ENCODE data around the gene TRIM64. TPM values are rescaled to one million over a fixed set of nuclear protein-coding genes. Genes with fewer than 3 reads are reported as not detected.
"Not testable (repeated sequence)": the region's sequence is repeated elsewhere in the genome, so short reads cannot be mapped to it uniquely, and the experiment has no call there.

The TRIM64 gene, protein sequence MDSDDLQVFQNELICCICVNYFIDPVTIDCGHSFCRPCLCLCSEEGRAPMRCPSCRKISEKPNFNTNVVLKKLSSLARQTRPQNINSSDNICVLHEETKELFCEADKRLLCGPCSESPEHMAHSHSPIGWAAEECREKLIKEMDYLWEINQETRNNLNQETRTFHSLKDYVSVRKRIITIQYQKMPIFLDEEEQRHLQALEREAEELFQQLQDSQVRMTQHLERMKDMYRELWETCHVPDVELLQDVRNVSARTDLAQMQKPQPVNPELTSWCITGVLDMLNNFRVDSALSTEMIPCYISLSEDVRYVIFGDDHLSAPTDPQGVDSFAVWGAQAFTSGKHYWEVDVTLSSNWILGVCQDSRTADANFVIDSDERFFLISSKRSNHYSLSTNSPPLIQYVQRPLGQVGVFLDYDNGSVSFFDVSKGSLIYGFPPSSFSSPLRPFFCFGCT
- total RNA-seq = not detected in 2 replicates

- intact Hi-C loops (cut with micrococcal nuclease) = not testable (repeated sequence)
These were observed at the start of gene TRIM64 for GRCh38 chr11:89965737-89966136. TRIM64 (plus strand) TSS chr11:89966037; CDS start chr11:89968504, 2,467 bp downstream.

- intact Hi-C loops (cut with micrococcal nuclease) = no loop called here
These were observed 43.6 kb upstream of the TRIM64 start, which contains the start of gene TRIM49D1 for GRCh38 chr11:89922195-89922660. TRIM49D1 (minus strand) TSS chr11:89922245; CDS start chr11:89917710, 4,535 bp downstream.

DNA sequence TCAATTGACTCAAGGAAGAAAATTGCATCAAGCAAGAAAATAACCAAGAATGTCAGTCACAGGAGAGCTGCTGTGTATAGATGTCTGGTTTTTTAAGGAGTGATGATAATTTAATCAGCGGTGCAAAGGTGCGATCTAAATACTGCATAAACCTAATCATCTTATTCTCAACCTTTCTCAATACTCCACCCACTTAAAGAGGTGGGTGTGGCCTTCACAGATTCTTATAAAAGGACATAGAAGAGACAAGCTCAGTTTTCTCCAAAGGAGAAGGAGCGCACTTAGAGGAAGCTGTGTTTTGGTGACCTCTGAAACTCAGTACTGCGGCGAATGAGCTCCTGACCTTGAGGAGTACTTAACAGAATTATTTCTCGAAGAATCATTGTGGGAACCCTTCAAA is 42.1 kb upstream of the TRIM64 start, which contains the start of gene TRIM49D2:
Gene TRIM49D2, plus strand, starts transcription at position 301 of the 400 bp plus-strand sequence. CDS start 2,698 bp downstream, outside the sequence.
- intact Hi-C loops (cut with micrococcal nuclease) = not testable (repeated sequence)

GRCh38 chr11:89960833-89961232 is 5.0 kb upstream of the TRIM64 start:
- intact Hi-C loops (cut with micrococcal nuclease) = not testable (repeated sequence)

Other genes starting within 250 kb of the TRIM64 start
- gene TRIM49, start 157.5 kb upstream of the TRIM64 start, total RNA-seq = not detected in 2 replicates
- gene TRIM64B, start 87.5 kb upstream of the TRIM64 start, total RNA-seq = not detected in 2 replicates
- gene TRIM49D1, start 43.8 kb upstream of the TRIM64 start, total RNA-seq = not detected in 2 replicates
- gene TRIM49D2, start 42.0 kb upstream of the TRIM64 start, total RNA-seq = not detected in 2 replicates
- gene TRIM49C, start 65.1 kb downstream of the TRIM64 start, total RNA-seq = not detected in 2 replicates
- not detected in 2 replicates for gene UBTFL1, start 119.9 kb downstream of the TRIM64 start, total RNA-seq
- not detected in 2 replicates for gene NAALAD2, start 168.6 kb downstream of the TRIM64 start, total RNA-seq

Measured in T-helper 1 cell treated with Interleukin-12 subunit alpha and Interleukin-12 subunit beta and Interleukin-4 antibody, amounts not matched to agents 30 ng/mL and 1 ng/mL, for 36 hours (primary cell).